HG03095 (cell line): ENCODE measurements around the gene FN1.
"Not testable (repeated sequence)": the region's sequence is repeated elsewhere in the genome, so short reads cannot be mapped to it uniquely, and the experiment has no call there.

Experiments
- ATAC-seq: cut with Tn5 transposase; IDR thresholded peaks from one replicate; pipeline ENCODE4 v1.9.1; 2021; ENCODE audit warnings: moderate library complexity; ENCODE audit not compliant: unreplicated experiment

Gene FN1

DNA sequence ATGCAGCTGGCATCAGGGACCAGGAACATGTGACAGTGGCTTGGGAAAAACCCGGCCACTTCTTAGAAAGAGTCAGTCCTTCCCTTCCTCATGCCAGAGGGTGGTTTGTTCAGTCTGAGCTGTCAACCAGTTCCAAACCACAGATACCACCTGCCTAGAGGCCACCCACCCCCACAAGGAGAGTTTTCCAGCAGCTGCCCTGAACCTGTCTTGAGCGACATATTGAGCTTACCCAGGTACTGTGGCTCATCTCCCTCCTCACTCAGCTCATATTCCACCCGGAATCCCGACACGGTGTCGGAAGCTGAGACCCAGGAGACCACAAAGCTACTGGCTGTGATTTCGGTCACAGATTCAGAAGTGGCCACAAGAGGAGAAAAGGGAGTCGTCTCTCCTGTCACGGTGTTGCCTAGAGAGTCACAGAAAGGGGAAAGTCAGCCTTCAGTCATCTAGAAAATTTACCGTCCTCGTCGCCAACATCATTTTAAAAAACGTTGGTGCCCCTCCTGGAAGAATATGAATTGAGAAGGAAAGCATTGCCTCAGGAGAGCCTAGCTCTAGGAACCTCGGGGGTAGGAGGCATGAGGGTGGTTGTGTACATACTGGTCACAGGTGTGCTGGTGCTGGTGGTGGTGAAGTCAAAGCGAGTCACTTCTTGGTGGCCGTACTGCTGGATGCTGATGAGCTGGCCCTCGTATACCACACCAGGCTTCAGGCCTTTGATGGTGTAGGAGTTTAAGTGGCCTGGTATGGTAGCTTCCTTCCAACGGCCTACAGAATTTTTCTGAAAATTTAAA lies 26.3 kb downstream of the FN1 start:
- ATAC-seq: no peak

DNA sequence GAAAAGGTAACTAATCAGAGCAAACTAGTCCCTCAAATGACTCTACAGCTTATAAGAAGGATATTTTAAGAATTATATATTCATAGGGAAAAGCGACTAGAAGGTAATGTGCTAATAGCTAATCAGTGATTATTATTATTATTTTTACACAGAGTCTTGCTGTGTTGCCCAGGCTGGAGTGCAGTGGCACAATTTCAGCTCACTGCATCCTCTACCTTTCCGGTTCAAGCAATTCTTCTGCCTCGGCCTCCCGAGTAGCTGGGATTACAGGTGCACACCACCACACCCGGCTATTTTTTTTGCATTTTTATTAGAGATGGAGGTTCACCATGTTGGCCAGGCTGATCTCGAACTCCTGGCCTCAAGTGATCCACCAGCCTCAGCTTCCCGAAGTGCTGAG lies 27.4 kb downstream of the FN1 start:
- not testable (repeated sequence) for ATAC-seq

DNA sequence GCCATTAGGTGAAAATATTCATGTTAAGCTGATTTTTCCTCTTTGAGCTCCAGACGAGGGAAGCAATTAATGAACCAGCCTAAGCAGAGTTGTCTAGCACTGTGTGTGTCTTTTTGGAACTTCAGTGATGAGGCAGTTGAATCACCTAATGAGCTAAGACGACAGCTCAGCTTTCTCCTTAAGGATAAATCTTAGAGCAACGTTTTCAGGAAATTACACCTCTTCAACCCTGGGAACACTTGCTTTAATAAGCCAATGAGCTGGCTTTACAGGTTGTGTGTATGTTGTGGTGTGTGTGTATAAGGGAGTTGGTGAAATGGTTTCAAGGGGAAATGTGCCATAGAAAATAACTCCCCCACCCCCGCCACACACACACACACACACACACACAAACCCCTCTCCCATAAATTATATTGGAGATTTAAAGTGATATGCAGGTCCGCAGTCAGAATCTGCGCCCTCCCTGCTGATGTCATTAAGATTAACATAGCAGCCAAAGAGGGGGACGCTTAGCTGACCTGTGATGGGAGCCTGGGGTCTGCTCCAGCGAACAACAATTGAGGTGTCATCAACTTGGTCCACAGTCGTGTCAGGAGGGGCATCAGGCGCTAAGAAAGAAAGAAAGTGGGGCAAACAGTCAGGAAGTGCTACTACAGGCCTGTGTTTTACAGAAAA lies 28.1 kb downstream of the FN1 start:
- ATAC-seq: no peak

DNA sequence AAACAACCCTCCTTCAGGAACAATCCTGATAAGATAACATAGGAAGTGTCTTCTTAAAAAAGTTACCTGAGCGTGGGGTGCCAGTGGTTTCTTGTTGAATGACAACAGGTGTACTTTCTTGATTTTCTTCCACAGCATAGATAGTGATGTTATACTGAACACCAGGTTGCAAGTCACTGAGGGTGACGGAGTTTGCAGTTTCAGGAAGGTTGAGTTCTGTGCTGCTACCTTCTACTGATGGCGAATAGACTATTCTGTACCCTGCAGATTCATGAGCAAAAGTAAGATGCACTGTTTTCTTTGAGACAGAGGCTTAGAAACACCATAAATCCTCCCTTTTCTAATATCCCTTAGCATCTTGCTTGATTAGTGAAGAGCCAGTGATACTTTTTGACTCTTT lies 28.8 kb downstream of the FN1 start:
- ATAC-seq: no peak

DNA sequence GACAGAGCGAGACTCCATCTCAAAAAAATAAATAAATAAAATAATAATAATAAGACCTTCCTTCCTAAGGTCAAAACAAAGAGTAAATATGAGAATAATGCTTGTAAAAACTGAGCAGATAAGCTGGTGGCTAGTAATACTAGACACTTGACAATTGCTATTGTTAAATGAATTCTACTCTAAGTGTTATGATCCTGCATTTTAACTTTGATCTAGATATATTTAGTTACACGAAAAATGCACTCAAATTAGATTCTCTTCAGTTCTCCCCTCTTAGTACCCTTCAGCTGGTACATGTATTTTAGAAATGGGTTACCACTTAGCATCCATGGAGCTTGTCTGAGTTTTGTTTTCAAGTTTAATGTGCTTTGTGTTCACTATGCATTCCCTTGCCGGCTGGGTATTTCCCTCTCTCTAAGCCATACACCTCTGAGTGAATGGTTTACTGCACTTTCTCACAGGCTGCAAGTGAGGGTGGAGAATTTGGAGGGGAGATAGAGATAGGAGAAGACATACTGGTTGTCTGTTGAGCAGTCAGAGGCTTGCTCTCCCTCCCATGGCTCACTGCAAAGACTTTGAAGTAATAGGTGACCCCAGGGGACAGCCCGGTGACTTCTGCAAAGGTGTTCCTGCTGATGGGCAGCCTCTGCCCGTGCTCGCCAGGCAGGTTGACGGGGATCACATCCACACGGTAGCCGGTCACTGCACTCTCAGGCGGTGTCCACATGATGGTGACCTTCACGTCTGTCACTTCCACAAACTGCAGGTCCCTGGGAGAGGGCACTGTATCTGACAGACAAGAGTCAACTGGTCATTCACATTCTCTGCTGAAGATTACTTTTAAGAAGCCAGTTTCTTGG lies 29.9 kb downstream of the FN1 start:
- ATAC-seq: no peak

DNA sequence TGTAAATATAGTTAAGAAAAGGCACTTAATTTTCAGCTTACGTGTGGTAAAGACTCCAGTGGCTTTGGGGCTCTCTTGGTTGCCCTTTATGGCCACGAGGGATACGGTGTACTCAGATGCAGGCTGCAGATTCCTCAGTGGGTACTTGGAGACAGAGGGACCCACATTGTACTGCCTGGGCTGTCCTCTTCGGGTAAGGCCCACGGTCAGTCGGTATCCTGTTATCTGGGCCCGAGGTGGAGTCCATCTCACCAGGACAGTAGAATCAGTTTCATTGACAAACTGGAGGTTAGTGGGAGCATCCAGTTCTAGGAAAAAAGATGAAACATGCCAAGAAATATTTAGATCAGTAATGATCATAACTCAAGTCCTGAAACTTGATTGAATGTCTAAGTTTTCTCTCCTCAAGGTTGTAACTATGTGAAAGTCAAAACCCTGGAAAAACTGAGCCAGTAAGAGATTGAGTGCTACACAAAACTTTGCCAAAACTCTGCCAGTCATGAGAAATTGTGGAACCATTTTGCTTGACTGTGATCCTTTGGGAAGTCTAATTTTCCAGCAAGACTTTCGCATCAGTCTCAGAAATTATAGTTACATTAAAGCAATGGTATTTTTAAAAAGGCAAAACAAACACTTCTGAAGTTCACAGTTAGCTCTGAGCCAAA lies 31.4 kb downstream of the FN1 start:
- no peak for ATAC-seq

DNA sequence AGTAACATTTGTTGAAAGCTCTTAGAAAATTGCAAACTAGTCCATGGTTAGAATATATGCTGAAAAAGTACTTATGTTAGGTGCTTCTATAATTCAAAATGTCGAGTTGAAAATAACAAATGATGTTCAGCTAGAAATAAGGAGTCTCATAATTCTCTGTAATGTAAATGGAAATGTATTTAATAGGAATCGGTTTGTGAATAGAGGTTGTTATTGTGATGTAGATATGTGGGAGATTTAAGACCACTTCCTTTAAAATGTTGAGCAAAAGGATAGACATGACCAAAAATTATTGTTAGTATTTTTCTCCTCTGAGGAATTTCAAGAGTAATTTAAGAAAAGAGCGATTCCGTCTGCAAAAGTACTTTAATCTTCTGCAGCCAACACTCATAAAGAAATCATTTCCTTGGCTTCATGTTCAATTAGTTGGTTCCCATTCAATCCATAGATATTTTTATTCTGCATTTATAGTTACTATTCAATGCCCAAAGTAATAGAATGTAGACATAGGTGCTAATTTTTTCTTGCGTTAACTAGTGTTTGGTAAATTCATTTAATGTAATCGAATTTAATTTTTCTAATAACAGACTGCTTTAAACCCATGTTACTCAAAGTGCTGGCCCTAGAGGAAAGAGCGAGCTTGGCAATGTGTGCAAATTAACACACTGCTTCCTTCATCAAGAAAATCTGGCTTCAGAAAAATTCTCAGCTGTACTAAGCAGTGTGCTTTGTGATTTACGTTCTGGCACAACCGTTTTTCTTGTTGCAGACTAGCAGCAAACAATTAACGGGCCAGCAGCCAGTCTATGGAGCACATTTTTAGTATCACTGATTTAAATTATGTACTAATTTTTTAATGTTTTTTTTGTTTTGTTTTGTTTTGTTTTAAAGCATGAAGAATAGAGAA lies 32.2 kb downstream of the FN1 start:
- ATAC-seq: no peak

DNA sequence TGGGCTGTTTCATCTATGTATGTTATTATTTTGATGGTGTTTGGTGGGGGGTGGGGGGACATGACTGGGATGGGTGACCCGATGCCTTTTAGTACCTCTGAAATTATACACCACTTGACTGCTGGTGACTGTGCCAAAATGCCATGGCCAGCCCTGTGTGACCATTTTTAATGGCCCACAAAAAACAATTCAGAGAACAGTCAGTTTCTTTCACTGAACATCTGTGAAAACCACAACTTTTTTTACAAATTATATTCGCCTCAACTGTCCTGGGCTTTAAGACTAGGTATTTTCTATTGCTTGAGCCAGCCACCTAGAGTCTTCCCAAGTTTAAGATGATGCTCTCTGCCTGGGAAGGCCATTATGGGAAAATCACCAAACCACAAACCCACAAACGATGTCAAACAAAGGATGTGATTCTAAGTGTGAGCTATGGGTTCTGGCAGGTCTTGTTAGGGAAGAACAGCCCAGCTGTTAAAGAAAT lies 33.9 kb downstream of the FN1 start:
- ATAC-seq: no peak

DNA sequence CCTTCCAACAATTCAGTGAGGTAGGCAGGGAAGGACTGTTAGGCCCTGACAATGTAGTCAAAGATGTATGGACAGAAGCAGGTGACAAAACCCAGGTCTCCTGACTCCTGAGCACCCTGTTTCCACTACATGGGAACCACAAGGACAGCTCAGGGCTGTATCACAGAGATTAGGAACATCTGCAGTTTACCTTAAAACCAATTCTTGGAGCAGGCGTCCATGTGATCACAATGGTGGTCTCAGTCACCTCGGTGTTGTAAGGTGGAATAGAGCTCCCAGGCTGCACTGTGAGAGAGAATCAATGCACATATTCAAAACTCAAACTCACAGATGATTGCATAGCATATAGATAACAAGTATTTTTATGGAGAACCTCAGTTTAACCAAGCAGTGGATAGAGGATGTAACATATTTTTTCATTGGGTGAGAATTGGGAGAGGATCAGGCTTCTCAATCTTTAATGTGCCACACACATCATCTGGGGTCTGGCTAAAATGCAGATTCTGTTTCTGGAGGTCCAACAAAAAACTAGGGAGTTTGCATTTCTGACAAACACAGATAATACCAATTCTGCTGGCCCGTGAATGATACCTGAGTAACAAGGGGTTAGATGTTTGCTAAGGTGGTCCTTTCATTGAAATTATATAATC lies 36.7 kb downstream of the FN1 start:
- ATAC-seq: no peak

DNA sequence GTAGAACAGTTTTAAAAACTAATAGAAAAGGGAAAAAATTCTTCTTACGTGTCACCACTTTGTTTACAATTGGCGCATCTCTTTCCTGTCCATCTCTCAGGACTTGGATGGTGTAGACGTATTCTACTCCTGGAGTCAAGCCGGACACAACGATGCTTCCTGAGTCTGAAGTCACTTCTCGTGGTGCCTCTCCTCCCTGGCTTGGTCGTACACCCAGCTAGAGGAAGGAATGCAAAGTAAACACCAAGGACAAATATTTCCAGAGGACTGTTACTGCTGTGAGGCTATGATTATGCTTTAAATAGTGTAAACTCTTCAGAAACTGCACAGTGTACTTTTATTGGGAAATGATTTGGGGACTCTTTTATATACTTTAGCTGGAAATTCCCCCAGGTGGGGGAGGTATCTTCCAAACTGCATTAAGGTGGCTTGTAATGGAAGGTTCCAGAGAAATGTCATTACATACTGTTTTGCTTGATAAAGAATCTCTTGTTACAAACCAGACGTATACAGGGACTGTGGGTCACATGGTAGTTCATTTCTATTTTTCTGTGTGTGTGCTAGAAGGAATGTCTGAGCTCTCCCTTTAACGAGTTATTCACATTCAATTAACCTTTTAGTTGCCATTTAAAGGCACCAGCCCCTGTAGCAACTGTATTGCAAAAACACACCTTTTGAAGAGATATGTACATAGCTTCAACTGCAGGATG lies 38.1 kb downstream of the FN1 start:
- no peak for ATAC-seq

DNA sequence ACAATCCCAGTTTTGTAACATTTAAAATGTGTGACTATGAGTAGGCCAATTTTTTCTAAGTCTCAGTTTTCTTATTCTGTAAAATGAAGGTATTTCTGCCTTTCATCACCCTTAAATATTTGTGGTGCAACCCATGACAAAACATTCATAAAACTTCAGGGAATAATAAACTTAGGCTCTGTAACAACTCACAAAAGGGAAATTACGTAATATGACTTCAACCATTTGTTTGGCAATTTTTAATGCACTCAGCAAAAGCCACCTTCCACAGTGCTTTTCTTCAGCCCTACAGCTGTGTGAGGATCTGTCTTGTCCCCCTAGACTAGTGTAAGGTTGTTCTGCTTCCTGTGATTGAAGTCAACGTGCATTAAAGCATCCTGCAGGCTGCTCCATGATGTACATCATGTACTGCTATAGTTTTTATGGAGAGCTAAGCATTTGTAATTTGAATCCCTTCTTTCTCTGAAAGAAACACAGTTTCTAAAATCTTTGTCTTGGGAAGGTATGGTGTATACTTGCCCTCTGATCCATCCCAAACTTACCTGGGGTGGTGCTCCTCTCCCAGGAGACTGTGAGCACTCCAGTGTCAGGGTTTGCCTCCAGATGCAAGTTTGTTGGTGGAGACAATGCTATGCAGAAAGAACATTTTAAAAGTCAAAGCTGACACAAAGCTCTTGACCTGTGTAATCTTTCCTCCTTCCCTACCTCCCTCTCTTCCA lies 39.1 kb downstream of the FN1 start:
- no peak for ATAC-seq

DNA sequence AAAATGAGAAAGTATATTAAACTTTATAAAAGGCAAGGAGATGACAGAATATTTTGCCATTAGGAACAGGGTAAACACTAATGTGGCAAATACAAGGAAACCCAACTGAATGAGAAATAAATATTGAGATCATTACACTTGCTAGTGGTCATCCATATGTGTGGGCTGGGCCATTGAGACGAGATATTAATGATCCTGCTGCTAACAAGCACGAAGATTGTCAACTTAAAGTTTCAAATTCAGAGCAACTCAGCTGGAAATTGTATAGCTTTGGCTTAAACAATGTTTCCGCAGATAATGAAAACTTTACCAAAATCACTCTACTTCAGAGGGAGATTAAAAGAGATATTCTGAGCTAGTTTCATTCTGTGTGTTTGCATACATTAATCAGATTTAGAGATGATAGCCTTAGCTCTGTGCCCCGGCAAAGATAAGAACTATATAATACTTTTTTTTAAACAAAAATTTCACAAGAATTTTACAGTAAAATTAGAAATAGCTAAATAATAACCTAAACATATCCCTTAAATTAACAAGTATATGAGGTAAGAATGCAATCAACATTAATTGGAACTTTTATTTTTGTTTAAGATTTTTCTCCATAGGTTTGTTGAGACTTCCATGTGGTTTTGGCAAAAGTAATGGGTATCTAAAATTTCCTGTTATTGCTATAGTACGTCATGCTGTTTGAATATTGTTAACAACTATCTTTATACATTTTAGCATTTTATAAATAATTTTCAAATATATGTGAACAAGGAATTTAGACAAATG lies 40.0 kb downstream of the FN1 start:
- ATAC-seq: no peak

DNA sequence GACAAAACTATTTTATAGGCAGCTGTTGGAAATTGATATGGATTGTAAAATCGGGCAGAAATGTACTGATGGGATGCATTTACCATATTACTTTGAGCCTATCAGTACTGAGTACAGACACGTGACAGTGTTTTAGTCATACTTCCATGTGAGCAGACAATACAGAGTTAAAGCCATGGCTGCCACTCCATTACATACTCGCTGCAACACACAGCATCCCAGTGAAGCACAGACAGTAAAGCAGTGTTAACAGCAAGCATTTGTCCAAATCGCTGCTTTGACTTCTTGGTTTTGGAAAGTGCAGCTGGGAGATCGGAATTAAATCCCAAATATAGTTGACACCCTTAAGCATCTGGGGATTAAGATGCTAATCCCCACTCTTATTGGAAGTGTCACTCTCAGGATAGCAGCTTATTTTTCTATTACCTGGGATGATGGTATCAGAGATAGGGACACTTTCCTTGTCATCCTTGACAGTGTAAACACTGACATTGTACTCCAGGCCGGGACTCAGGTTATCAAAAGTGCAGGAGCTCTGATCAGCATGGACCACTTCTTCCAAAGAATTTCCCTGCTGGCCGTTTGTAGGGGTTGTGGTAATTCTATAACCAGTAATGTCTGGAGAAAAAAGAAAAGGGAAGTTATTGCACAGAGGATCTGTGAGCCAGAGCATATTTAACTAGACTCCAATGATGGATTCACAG lies 41.6 kb downstream of the FN1 start:
- ATAC-seq: no peak

DNA sequence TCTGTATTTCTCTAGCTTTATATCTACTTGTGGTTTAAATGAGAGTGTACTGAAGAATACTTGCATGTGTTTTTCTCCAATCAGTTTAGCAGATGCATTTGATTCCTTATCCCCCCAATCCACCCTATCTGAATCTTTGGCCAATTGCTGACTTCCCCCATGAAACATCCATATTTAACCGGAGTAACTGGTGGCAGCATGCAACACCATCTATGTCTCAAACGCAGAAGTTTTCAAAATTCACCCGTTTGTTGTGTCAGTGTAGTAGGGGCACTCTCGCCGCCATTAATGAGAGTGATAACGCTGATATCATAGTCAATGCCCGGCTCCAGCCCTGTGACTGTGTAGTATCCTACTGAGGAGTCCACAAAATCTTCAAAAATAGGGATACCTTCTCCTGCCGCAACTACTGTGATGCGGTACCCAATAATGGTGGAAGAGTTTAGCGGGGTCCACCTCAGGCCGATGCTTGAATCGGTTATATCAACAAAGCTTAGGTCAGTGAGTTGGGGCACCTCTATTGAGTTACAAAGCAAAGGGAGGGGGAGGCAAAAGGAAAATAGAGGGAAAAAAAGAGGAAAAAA lies 43.1 kb downstream of the FN1 start:
- no peak for ATAC-seq

DNA sequence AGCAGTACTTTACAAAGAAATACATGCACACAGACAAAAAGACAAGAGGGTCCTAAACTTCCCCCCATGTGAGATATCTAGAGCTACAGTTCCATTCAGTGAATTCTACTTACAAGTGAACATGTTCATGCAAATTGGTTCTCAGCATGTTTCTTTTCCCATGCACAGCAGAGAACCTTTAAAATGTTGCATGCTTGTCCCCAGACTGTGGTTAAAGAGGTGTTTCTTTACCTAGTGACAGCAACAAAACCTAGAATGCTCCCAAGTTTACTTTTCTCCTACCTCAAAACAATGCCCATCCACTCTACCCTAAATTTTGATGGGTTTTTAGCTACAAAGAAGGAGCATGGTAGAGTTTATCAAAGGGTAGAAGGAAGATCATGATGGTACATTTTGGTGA lies 43.7 kb downstream of the FN1 start:
- no peak for ATAC-seq

DNA sequence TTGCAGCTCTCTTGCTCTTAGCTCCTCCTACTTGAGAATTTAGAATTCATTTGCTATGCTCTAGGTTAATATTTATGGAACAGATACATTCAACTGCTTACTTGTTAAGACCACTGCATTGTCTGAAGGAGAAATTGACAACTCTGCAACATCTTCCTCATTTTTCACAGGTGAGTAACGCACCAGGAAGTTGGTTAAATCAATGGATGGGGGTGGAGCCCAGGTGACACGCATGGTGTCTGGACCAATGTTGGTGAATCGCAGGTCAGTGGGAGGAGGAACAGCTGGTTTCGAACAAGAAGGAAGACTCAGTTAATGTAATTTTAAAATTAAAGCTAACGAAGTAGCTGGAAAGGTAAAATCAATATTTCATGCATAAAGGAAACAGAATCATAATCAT lies 44.3 kb downstream of the FN1 start:
- no peak for ATAC-seq

DNA sequence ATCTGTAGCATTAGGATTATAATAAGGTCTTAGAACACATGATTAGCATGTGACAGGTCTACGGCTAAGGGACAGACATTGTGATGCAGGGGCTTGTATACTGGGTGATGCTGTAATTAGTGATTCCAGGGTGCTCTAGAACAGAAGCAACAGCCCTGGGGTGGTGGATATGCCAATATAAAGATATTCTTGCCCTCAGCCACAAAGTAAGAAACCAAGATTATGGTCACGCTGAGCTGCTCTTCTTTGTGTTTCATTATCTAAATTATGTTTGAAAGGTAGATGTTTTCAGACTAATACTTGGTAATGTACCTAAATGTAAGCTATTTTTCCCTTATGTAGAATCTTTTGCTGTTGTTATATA lies 45.3 kb downstream of the FN1 start:
- ATAC-seq: no peak
